ENCODE measurements around the gene NFATC2.

Gene NFATC2

GRCh38 chr20:51393571-51393970, 148.9 kb downstream of the NFATC2 start:
- H3K27ac ChIP-seq: no peak overlapping the region
- TF ChIP-seq CTCF (conservative IDR thresholded peaks at IDR 0.05): no peak

GRCh38 chr20:51392614-51393186, 149.8 kb downstream of the NFATC2 start:
- TF ChIP-seq CTCF (conservative IDR thresholded peaks at IDR 0.05): no peak
- no peak overlapping the region for H3K27ac ChIP-seq

- H3K27ac ChIP-seq: no peak overlapping the region
- no peak for TF ChIP-seq CTCF (conservative IDR thresholded peaks at IDR 0.05)
Measured at GRCh38 chr20:51391926-51392325, 150.6 kb downstream of the NFATC2 start.

GRCh38 chr20:51389543-51390264, 152.8 kb downstream of the NFATC2 start:
- TF ChIP-seq CTCF (conservative IDR thresholded peaks at IDR 0.05): no peak
- H3K27ac ChIP-seq: no peak overlapping the region

GRCh38 chr20:51388756-51389542, 153.6 kb downstream of the NFATC2 start:
- H3K27ac ChIP-seq: no peak overlapping the region
- TF ChIP-seq CTCF (conservative IDR thresholded peaks at IDR 0.05): no peak

- no peak for TF ChIP-seq CTCF (conservative IDR thresholded peaks at IDR 0.05)
Measured at GRCh38 chr20:51388227-51388626, 154.3 kb downstream of the NFATC2 start.

GRCh38 chr20:51387125-51387875, 155.2 kb downstream of the NFATC2 start:
- H3K27ac ChIP-seq: no peak overlapping the region
- TF ChIP-seq CTCF (conservative IDR thresholded peaks at IDR 0.05): no peak

More at GRCh38 chr20:51388227-51388626, 154.3 kb downstream of the NFATC2 start:
- no peak overlapping the region for H3K27ac ChIP-seq

Measured in VCaP (cell line).